CD4-positive, alpha-beta T cell (primary cell): Measurements from ENCODE around the gene SLC4A2. TPM values are rescaled to one million over a fixed set of nuclear protein-coding genes. Genes with fewer than 3 reads are reported as not detected.

Source experiments
- ATAC-seq: fragments of 200-7000 bp; cut with Tn5 transposase; one replicate; pipeline ENCODE4 v1.10.0; 2022; ENCODE audit warnings: mild to moderate bottlenecking; ENCODE audit not compliant: poor library complexity
- CTCF ChIA-PET: fragments of 350-600 bp; sonication (Branson Sonifier 250); formaldehyde crosslinking; loops from one replicate; lab custom pipeline; 2021; ENCODE audit warnings: antibody characterized with exemption, inconsistent platforms; lab: Charles Lee
- POLR2A ChIA-PET: fragments of 350-600 bp; sonication (Branson Sonifier 250); formaldehyde crosslinking; loops from one replicate; lab custom pipeline; 2021; ENCODE audit warnings: antibody characterized with exemption, inconsistent platforms; lab: Charles Lee
- DNase-seq, 14 experiments: peaks; one replicate each; pipeline ENCODE4 v3.0.0-alpha.2; 2013 to 2020; ENCODE audit warnings: mixed read lengths in 2 of 14
- H3K27ac ChIP-seq, 2 donors: one replicate each; pipeline versions ENCODE4 v1.5.1 to v1.7.0; 2013; ENCODE audit warnings: low read length in 2 of 2, low read depth in 1 of 2, mild to moderate bottlenecking in 1 of 2
- H3K27me3 ChIP-seq, 2 experiments: 1 replicate in 1 of 2; 2 replicates in 1 of 2; pipeline versions ENCODE4 v1.6.1 to v1.7.0; 2013; ENCODE audit warnings: low read length in 2 of 2, control low read depth in 1 of 2, mild to moderate bottlenecking in 1 of 2, moderate library complexity in 1 of 2; ENCODE audit not compliant: insufficient read depth in 2 of 2, control insufficient read depth in 1 of 2
- H3K36me3 ChIP-seq: one replicate; pipeline ENCODE4 v1.6.1; 2013; ENCODE audit warnings: low read length, control low read depth; ENCODE audit not compliant: insufficient read depth
- H3K4me1 ChIP-seq: one replicate; pipeline ENCODE4 v1.6.1; 2013; ENCODE audit warnings: low read length, control low read depth; ENCODE audit not compliant: insufficient read depth
- H3K4me3 ChIP-seq: one replicate; pipeline ENCODE4 v1.5.1; 2013; ENCODE audit warnings: mild to moderate bottlenecking, low read length, moderate library complexity
- H3K9me3 ChIP-seq, 2 experiments: 1 replicate in 1 of 2; 2 replicates in 1 of 2; pipeline versions ENCODE4 v1.6.1 to v1.7.0; 2013; ENCODE audit warnings: low read length in 2 of 2, mild to moderate bottlenecking in 2 of 2, control low read depth in 1 of 2, moderate library complexity in 1 of 2; ENCODE audit not compliant: control insufficient read depth in 1 of 2, insufficient read depth in 1 of 2
- H3K27ac Mint-ChIP-seq: one replicate; pipeline ENCODE4 v1.8.0; 2020; ENCODE audit warnings: mixed read lengths
- H3K27me3 Mint-ChIP-seq: one replicate; pipeline ENCODE4 v1.8.0; 2021; ENCODE audit warnings: mixed read lengths
- H3K36me3 Mint-ChIP-seq: one replicate; pipeline ENCODE4 v1.8.0; 2021; ENCODE audit warnings: low read depth, mixed read lengths
- H3K4me1 Mint-ChIP-seq: one replicate; pipeline ENCODE4 v1.8.0; 2021; ENCODE audit warnings: low read depth, mixed read lengths
- H3K4me3 Mint-ChIP-seq: one replicate; pipeline ENCODE4 v1.8.0; 2020; ENCODE audit warnings: mild to moderate bottlenecking, mixed read lengths
- H3K9me3 Mint-ChIP-seq: one replicate; pipeline ENCODE4 v1.8.0; 2020; ENCODE audit warnings: mixed read lengths
- intact Hi-C, 2 experiments: fragments of 100-400 bp; cut with DNase I in 1 of 2; cut with micrococcal nuclease in 1 of 2; formaldehyde crosslinking; loops; one replicate each; pipeline versions ENCODE4 v1.15.1 to v1.9.0; 2023 to 2025; cut with DNase I, micrococcal nuclease
- total RNA-seq, 174 experiments: library from RNA in 2 of 174; stranded (reverse) in 2 of 174; gene quantifications; one replicate each; pipeline ENCODE4 v1.2.3 and lab custom pipeline; 2021 to 2026
- TF ChIP-seq, protein P1 (sequence below): fragments of 200-600 bp; IDR thresholded peaks from one replicate; pipeline ENCODE4 v1.8.0; 2022; ENCODE audit warnings: antibody characterized with exemption, mild to moderate bottlenecking

SLC4A2 gene
- total RNA-seq, 2 experiments from 2014 or later, result 27.1 to 31.4 TPM

DNA sequence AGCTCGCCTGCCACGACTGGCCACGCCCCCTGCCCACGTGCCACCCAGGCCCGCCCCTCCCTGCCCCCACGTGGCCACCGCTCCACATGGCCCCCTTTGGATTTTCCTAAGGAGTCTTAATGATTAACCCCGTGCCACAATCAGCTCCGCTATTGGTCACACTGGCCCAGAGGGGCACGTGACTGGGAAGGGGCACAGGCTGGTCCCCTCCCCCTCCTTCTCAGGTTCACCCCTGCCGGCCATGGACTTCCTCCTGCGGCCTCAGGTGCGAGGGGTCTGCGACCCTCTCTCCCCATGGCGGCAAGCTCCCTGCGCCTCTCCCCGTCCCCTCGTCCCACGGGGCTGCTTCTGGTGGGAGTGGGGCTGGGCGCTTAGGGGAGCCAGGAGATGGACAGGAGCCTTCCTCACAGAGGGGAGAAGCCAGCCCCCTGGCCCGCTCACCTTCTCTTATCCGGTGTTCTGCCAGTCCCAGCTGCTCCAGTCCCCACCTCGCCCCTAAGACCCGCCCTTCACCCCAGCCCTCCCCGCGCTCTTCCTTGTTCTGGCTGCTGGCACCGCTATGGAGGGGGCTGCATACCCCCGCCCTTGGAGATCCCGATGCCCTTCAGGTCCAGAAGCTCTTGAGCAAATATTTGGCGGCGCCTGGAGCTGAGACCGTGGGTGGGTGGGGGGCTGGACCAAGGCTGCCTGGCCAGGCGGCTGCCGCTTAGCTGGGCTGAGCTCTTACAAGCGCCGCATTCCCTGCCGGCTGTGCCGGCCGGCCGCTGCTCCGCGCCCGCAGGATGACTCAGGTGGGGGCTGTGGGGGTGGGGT is 3.2 kb downstream of the SLC4A2 start:
- Histone ChIP-seq H3K4me3 (no peak overlapping the region), H3K27me3 (no peaks in the 10 kb centered on the region), H3K27ac (no peak overlapping the region), H3K4me1 (peaks cover 33% of the 10 kb centered on the region), H3K36me3 (peaks cover 35% of the 10 kb centered on the region), H3K9me3 (no peaks in the 10 kb centered on the region)
- TF ChIP-seq, protein P1, sequence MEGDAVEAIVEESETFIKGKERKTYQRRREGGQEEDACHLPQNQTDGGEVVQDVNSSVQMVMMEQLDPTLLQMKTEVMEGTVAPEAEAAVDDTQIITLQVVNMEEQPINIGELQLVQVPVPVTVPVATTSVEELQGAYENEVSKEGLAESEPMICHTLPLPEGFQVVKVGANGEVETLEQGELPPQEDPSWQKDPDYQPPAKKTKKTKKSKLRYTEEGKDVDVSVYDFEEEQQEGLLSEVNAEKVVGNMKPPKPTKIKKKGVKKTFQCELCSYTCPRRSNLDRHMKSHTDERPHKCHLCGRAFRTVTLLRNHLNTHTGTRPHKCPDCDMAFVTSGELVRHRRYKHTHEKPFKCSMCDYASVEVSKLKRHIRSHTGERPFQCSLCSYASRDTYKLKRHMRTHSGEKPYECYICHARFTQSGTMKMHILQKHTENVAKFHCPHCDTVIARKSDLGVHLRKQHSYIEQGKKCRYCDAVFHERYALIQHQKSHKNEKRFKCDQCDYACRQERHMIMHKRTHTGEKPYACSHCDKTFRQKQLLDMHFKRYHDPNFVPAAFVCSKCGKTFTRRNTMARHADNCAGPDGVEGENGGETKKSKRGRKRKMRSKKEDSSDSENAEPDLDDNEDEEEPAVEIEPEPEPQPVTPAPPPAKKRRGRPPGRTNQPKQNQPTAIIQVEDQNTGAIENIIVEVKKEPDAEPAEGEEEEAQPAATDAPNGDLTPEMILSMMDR, result no peak
- Mint-ChIP-seq H3K36me3 (peaks cover 30% of the 10 kb centered on the region), H3K27ac (no peak overlapping the region), H3K9me3 (no peaks in the 10 kb centered on the region), H3K4me1 (peaks cover 30% of the 10 kb centered on the region), H3K27me3 (no peaks in the 10 kb centered on the region), H3K4me3 (no peak overlapping the region)
- DNase-seq (no peak), ATAC-seq (no peak)
- POLR2A ChIA-PET, result interaction anchor here (0.7 kb wide), 1 partner anchor 44 kb away, joined by 5 read pairs; no protein-coding TSS in a partner anchor
- CTCF ChIA-PET, result no interaction called here
- intact Hi-C loops, result no loop called here

DNA sequence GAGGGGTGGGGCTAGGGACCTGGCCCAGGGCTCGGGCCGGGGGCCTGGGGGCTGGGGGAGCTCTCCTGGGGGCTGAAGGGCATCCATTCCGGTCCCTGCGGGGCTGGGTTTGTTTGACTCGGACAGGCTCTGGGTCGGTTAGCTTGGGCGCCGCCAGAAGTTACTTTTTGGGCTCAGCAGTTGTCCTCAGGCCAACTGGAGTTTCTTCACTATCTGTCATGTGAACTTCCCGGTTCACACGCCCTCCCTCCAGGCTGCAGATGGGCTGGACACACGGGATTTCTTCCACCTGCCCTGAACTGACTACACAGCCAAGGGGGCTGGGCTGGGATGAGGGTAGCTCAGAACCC is 3.8 kb downstream of the SLC4A2 start:
- Mint-ChIP-seq H3K9me3 (no peaks in the 10 kb centered on the region), H3K4me3 (no peak overlapping the region), H3K27ac (no peak overlapping the region), H3K27me3 (no peaks in the 10 kb centered on the region), H3K4me1 (peaks cover 24% of the 10 kb centered on the region), H3K36me3 (peaks cover 36% of the 10 kb centered on the region)
- CTCF ChIA-PET, result no interaction called here
- Histone ChIP-seq H3K9me3 (no peaks in the 10 kb centered on the region), H3K4me3 (no peak overlapping the region), H3K27me3 (no peaks in the 10 kb centered on the region), H3K4me1 (peaks cover 31% of the 10 kb centered on the region), H3K27ac (no peak overlapping the region), H3K36me3 (peaks cover 41% of the 10 kb centered on the region)
- DNase-seq (no peak), ATAC-seq (no peak)
- POLR2A ChIA-PET, result interaction anchor here (0.7 kb wide), 1 partner anchor 44 kb away, joined by 5 read pairs; no protein-coding TSS in a partner anchor
- intact Hi-C loops, result no loop called here
- TF ChIP-seq, protein P1, result no peak

DNA sequence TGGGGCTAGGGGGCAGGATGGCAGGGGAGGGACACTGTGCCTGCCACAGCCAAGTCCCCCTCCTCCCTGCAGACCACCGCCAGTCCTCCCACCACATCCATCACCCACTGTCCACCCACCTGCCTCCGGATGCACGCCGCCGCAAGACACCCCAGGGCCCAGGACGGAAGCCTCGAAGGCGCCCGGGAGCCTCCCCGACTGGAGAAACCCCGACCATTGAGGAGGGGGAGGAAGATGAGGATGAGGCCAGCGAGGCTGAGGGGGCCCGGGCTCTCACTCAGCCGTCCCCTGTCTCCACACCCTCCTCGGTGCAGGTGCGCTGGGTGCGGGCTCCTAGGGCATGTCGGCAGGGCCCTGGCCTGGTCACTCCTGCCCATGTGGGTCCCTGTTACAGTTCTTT is 5.1 kb downstream of the SLC4A2 start:
- H3K4me1 Mint-ChIP-seq, result peaks cover 14% of the 10 kb centered on the region

More for the DNA sequence above, 5.1 kb downstream of the SLC4A2 start:
- DNase-seq, result no peak
- Mint-ChIP-seq H3K36me3 (peaks cover 36% of the 10 kb centered on the region), H3K4me3 (no peak overlapping the region), H3K9me3 (no peaks in the 10 kb centered on the region), H3K27me3 (no peaks in the 10 kb centered on the region), H3K27ac (no peak overlapping the region)
- Histone ChIP-seq H3K27me3 (no peaks in the 10 kb centered on the region), H3K4me3 (no peak overlapping the region), H3K4me1 (peaks cover 20% of the 10 kb centered on the region), H3K27ac (no peak overlapping the region), H3K36me3 (peaks cover 51% of the 10 kb centered on the region), H3K9me3 (no peaks in the 10 kb centered on the region)
- no peak for ATAC-seq
- POLR2A ChIA-PET, result no interaction called here
- CTCF ChIA-PET, result no interaction called here
- intact Hi-C loops, result no loop called here
- TF ChIP-seq, protein P1, result no peak
